ENCODE data around the gene TMEM62.

- TF ChIP-seq CTCF (IDR thresholded peaks at IDR 0.05; ENCODE audit: poor library complexity, severe bottlenecking) (no peak), POLR2AphosphoS5 (IDR thresholded peaks at IDR 0.05) (no peak), EZH2 (IDR thresholded peaks at IDR 0.05; ENCODE audit: borderline replicate concordance, insufficient read depth, low read length, poor library complexity, severe bottlenecking) (no peak), TAF1 (IDR thresholded peaks at IDR 0.05; ENCODE audit: low read depth) (no peak)
Measured at GRCh38 chr15:43095708-43096347, 37.6 kb upstream of the TMEM62 start.
